Ectodermal cell (in vitro differentiated cells): ENCODE data around the gene C15orf61.

ENCODE experiments used
- H3K27ac ChIP-seq: 2 replicates; pipeline ENCODE4 v1.7.0; 2013; ENCODE audit warnings: mild to moderate bottlenecking, low read depth, low read length; ENCODE audit not compliant: insufficient read depth, poor library complexity, severe bottlenecking
- H3K27me3 ChIP-seq: 2 replicates; pipeline ENCODE4 v1.7.0; 2013; ENCODE audit warnings: mild to moderate bottlenecking, low read length; ENCODE audit not compliant: insufficient read depth, control insufficient read depth, poor library complexity, severe bottlenecking
- H3K36me3 ChIP-seq: one replicate; pipeline ENCODE4 v1.7.0; 2013; ENCODE audit warnings: low read length; ENCODE audit not compliant: control insufficient read depth, insufficient read depth
- H3K4me1 ChIP-seq: one replicate; pipeline ENCODE4 v1.7.0; 2013; ENCODE audit warnings: low read length; ENCODE audit not compliant: control insufficient read depth, insufficient read depth
- H3K4me3 ChIP-seq: 2 replicates; pipeline ENCODE4 v1.7.0; 2013; ENCODE audit warnings: low read depth, low read length, control low read depth; ENCODE audit not compliant: insufficient read depth
- H3K9me3 ChIP-seq: 2 replicates; pipeline ENCODE4 v1.7.0; 2013; ENCODE audit warnings: mild to moderate bottlenecking, low read length, moderate library complexity; ENCODE audit not compliant: control insufficient read depth
- WGBS, 2 experiments: methylation state at CpG; one replicate each; pipeline ENCODE4 v1.1.7; 2013; ENCODE audit warnings: missing lambda C conversion rate in 2 of 2; 5-methylcytosine and 5-hydroxymethylcytosine counted together

The C15orf61 gene

DNA sequence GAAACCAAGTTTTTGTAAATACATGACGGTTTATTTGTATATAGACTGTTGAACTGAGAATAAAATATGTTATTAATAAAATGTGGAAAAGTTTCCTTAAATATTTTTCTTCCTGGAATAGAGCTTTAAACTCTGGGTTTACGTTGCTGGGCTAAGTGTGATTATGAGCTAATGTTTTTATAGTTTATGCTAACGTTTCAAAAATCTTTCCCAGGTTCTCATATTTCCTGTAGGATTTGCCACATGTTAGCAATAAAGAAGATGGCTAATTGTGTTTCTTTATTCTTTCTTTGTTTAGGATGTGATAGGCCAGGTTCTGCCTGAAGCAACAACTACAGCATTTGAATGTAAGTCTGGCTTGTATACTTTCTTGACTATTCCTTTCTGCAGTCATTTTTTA is 28.8 kb downstream of the C15orf61 start:
- Histone ChIP-seq H3K36me3 (peaks cover 8% of the 10 kb centered on the region), H3K9me3 (no peaks in the 10 kb centered on the region), H3K27ac (no peak overlapping the region), H3K27me3 (no peaks in the 10 kb centered on the region), H3K4me1 (peaks cover 18% of the 10 kb centered on the region), H3K4me3 (no peak overlapping the region)
- 77 to 84% methylated on average over 3 of the region's 3 CpGs for WGBS, 2 experiments

DNA sequence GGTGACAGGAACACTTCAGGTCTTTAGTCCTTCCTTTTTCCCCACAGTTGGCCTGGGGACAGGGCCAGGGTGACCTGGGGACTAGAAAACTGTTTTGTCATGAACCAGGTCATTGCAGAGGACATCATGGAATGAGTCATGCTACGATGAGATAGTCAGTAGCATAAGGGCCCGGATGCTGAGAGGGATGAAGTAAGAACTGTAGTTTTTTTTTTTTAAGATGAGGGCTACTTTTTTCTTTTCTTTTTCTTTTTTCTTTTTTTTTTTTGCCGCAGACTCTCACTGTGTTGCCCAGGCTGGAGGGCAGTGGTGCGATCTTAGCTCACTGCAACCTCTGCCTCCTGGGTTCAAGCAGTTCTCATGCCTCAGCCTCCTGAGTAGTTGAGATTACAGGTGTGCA is 29.6 kb downstream of the C15orf61 start:
- Histone ChIP-seq H3K4me3 (no peak overlapping the region), H3K27ac (no peak overlapping the region)
- WGBS, 2 experiments = 79% methylated on average over 4 of the region's 4 CpGs

DNA sequence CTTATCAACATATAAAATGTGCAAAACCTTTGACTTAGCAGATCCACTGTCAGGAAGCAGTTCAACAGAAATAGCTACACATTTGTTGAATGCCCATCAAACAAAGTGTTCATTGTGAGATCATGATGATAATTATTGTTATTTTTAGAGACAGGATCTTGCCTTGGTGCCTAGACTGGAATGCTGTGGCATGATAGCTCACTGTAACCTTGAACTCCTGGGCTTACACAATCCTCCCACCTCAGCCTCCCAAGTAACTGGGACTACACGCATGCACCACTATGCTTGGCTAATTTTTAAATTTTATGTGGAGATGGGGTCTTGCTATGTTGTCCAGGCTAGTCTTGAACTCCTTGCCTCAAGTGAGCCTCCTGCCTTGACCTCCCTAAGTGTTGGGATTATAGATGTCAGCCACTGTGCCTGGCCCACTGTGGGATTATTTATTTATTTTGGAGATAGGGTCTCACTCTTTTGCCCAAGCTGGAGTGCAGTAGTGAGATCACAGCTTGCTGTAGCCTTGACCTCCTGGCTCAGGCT is 30.3 kb downstream of the C15orf61 start:
- Histone ChIP-seq H3K4me3 (no peak overlapping the region), H3K4me1 (peaks cover 18% of the 10 kb centered on the region), H3K27ac (no peak overlapping the region), H3K36me3 (peaks cover 8% of the 10 kb centered on the region), H3K27me3 (no peaks in the 10 kb centered on the region), H3K9me3 (no peaks in the 10 kb centered on the region)
- WGBS, 2 experiments = 86 to 92% methylated on average over 1 of the region's 1 CpG

More for the DNA sequence above, 29.6 kb downstream of the C15orf61 start:
- no peaks in the 10 kb centered on the region for H3K27me3 ChIP-seq
- H3K36me3 ChIP-seq = peaks cover 8% of the 10 kb centered on the region
- peaks cover 18% of the 10 kb centered on the region for H3K4me1 ChIP-seq
- no peaks in the 10 kb centered on the region for H3K9me3 ChIP-seq

DNA sequence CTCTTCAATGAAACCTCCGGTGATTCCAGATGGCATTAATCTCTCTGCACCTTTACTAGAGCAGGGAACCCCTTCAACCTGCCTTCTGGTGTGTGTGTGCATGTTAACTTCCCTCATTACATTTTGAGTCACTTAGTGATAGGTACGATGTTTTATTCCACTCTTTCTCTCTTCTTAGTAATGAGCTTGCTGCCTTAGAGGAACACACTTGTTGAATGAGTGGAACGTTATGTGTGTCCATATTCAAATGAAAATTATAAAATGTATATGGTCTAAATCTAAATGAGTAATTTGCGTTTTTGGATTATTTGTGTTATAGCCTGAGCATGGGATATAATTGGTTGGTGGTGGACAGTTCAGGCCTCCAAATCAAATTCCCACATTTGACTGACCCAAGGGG is 33.6 kb downstream of the C15orf61 start:
- no peak overlapping the region for H3K27ac ChIP-seq
- WGBS, 2 experiments = 94 to 96% methylated on average over 4 of the region's 4 CpGs
- peaks cover 7% of the 10 kb centered on the region for H3K4me1 ChIP-seq
- no peaks in the 10 kb centered on the region for H3K9me3 ChIP-seq
- H3K27me3 ChIP-seq = no peaks in the 10 kb centered on the region
- H3K4me3 ChIP-seq = no peak overlapping the region
- peaks cover 8% of the 10 kb centered on the region for H3K36me3 ChIP-seq

DNA sequence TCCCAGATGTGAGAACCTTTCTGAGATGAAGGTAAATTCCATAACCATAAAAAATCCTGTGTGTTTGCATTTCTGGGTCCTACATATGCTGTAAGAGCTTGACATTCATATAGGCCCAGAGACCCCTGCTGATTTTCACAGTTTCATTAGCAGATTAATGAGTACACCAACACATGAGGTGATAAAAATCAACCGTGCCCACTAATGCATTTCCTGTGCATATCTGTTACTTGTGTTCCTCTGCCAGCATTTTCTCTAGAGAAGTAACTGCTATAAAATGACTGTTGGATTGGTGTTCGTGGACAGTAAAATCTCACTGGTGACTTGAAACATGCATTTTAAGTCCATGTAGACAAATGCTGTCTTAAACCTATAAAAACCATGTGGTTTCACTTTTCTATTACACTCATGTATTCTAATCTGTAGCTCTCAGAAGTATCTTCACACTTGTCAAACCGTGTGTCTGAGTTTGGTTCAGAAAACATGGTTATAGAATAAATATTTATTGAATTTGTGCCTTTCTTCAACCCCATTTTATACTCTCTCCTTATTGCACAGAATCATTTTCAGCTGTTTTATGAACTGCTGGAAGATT is 36.1 kb downstream of the C15orf61 start:
- no peaks in the 10 kb centered on the region for H3K9me3 ChIP-seq
- 100% methylated on average over 2 of the region's 3 CpGs for WGBS, 2 experiments
- H3K27ac ChIP-seq = no peak overlapping the region
- no peaks in the 10 kb centered on the region for H3K36me3 ChIP-seq
- H3K4me1 ChIP-seq = peaks cover 5% of the 10 kb centered on the region
- H3K27me3 ChIP-seq = no peaks in the 10 kb centered on the region
- H3K4me3 ChIP-seq = no peak overlapping the region

DNA sequence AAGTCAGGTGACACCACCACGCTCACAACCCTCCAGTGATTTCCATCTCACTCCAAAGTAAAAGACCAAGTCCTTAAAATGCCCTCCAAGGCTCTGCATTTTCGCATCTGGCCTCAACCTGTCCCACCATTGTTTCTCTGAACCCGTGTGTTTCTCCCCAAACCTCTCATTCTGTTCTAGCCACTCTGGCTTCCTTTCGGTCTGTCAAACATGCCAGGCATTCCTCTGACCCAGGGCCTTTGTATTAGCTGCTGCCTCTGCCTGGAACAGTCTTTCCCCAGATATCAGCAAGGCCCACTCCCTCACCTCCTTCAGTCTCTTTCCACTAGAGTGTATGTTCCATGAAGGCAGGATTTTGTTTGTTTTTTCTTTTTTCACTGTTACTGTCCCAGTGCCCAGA is 37.6 kb downstream of the C15orf61 start:
- Histone ChIP-seq H3K9me3 (no peaks in the 10 kb centered on the region), H3K27ac (peak overlapping the region; percentile 45)
- 66 to 69% methylated on average over 4 of the region's 4 CpGs for WGBS, 2 experiments

DNA sequence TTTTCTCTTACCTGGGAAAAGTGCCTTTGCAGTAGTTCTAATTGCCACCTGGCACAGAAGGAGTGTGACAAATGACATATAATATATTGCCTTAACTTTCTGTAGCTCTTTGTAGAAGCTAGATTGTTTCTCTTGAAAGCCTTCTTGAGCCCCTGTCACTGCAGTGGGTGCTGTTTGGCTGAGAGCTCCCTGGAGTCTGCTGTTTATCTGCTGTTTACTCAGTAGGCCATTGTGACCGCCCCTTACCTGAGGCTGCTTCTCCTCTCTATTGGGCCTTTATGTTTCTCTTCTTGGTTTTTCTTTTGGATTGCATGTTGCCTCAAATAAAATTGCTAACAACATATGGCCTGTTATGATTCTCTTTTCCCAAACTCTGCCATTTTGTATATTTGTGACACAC is 38.2 kb downstream of the C15orf61 start:
- Histone ChIP-seq H3K9me3 (no peaks in the 10 kb centered on the region), H3K27ac (no peak overlapping the region), H3K36me3 (no peaks in the 10 kb centered on the region), H3K4me3 (no peak overlapping the region), H3K27me3 (no peaks in the 10 kb centered on the region), H3K4me1 (peaks cover 12% of the 10 kb centered on the region)
- 78 to 89% methylated on average over 1 of the region's 1 CpG for WGBS, 2 experiments

More for the DNA sequence above, 37.6 kb downstream of the C15orf61 start:
- Histone ChIP-seq H3K4me1 (peaks cover 5% of the 10 kb centered on the region), H3K27me3 (no peaks in the 10 kb centered on the region), H3K36me3 (no peaks in the 10 kb centered on the region), H3K4me3 (no peak overlapping the region)

DNA sequence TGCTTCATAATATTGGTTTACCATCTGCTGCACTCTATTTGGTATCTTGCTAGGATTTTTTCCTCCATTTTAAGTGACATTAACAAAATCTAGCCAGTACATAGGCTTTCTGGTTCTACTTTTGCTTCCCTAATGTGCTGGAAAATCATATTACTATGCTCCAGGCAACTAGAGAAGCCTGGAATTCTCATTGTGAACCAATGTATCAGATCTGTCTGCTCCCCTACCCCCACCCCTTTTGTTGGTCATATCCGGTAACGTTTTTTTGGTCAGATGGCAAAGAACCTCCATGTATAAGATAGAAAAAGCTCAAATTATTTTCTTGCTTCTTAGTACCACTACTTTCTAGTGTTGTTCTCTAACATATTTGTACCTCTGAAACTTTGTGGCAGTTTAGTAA is 38.6 kb downstream of the C15orf61 start:
- 94 to 100% methylated on average over 2 of the region's 2 CpGs for WGBS, 2 experiments
- Histone ChIP-seq H3K27me3 (no peaks in the 10 kb centered on the region), H3K36me3 (no peaks in the 10 kb centered on the region), H3K27ac (no peak overlapping the region), H3K4me3 (no peak overlapping the region), H3K9me3 (no peaks in the 10 kb centered on the region), H3K4me1 (peaks cover 16% of the 10 kb centered on the region)

DNA sequence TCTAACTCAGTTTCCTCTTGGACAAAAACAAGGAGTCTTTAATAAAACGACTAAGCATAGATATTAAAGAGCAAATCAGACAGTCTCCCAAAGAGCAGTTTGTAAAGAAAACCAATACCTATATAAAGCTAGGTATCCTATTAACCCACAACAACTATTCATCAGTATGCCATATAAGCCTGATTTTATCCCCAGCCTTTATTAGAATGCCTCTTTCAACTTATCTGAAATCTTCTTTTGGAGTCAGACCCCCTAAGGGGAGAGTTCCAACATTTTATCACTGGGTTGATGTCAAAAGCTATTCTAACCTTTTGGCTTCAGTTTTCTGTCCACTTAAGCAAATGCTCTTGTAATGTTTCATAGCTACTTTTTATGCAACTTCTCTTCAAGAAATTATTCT is 39.4 kb downstream of the C15orf61 start:
- Histone ChIP-seq H3K27ac (no peak overlapping the region), H3K36me3 (no peaks in the 10 kb centered on the region), H3K4me3 (no peak overlapping the region), H3K4me1 (peaks cover 18% of the 10 kb centered on the region), H3K9me3 (no peaks in the 10 kb centered on the region), H3K27me3 (no peaks in the 10 kb centered on the region)
- 93 to 100% methylated on average over 1 of the region's 1 CpG for WGBS, 2 experiments

DNA sequence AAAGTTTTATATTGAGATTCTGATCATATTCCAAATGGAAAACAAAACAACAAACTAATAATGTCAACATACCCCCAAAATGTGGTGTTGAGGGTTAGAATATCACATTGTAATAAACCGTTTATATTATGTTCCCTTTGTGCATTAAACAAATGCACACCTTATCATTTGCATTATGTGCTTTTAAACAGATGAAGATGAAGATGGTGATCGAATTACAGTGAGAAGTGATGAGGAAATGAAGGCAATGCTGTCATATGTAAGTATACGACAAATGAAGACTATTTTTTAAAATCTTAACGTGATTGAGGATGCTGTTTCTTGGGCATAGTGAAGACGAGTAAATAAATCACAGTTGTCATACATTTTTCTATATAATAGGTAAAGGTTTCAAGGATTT is 42.2 kb downstream of the C15orf61 start:
- WGBS, 2 experiments = 98 to 100% methylated on average over 3 to 4 of the region's 5 CpGs
- peaks cover 18% of the 10 kb centered on the region for H3K4me1 ChIP-seq
- H3K9me3 ChIP-seq = no peaks in the 10 kb centered on the region

More for the DNA sequence above, 42.2 kb downstream of the C15orf61 start:
- Histone ChIP-seq H3K27ac (no peak overlapping the region), H3K36me3 (no peaks in the 10 kb centered on the region), H3K4me3 (no peak overlapping the region), H3K27me3 (no peaks in the 10 kb centered on the region)
